GM10266 (cell line): ENCODE measurements around the gene LRFN2.

Experiments
- DNase-seq: peaks from one replicate; pipeline ENCODE4 v3.0.0; 2012; ENCODE audit errors: extremely low spot score
- CTCF ChIP-seq: IDR thresholded peaks from 2 replicates; pipeline ENCODE4 v1.5.1; 2012; ENCODE audit warnings: mild to moderate bottlenecking, low read depth; ENCODE audit not compliant: control insufficient read depth, insufficient read depth; ENCODE audit errors: missing control alignments

LRFN2 gene

GRCh38 chr6:40460380-40460779 is 126.8 kb downstream of the LRFN2 start:
- no peak for DNase-seq
- TF ChIP-seq CTCF, result no peak

GRCh38 chr6:40457261-40457660 is 129.9 kb downstream of the LRFN2 start:
- TF ChIP-seq CTCF, result no peak
- no peak for DNase-seq

- no peak for TF ChIP-seq CTCF
- DNase-seq, result no peak
Observed at GRCh38 chr6:40456390-40457013, 130.7 kb downstream of the LRFN2 start.

- TF ChIP-seq CTCF, result no peak
- DNase-seq, result no peak
Observed at GRCh38 chr6:40455686-40456389, 131.3 kb downstream of the LRFN2 start.

GRCh38 chr6:40450483-40450882 is 136.7 kb downstream of the LRFN2 start:
- TF ChIP-seq CTCF, result no peak
- no peak for DNase-seq

- no peak for DNase-seq
- no peak for TF ChIP-seq CTCF
Observed at GRCh38 chr6:40444811-40445210, 142.4 kb downstream of the LRFN2 start.

GRCh38 chr6:40444312-40444711 is 142.9 kb downstream of the LRFN2 start:
- DNase-seq, result no peak
- TF ChIP-seq CTCF, result no peak
